ENCODE measurements around the gene PDS5A.
"Not testable (repeated sequence)": the region's sequence is repeated elsewhere in the genome, so short reads cannot be mapped to it uniquely, and the experiment has no call there.

Gene PDS5A

GRCh38 chr4:39899291-39899690 lies 78.4 kb downstream of the PDS5A start:
- DNase-seq: no peak

DNA sequence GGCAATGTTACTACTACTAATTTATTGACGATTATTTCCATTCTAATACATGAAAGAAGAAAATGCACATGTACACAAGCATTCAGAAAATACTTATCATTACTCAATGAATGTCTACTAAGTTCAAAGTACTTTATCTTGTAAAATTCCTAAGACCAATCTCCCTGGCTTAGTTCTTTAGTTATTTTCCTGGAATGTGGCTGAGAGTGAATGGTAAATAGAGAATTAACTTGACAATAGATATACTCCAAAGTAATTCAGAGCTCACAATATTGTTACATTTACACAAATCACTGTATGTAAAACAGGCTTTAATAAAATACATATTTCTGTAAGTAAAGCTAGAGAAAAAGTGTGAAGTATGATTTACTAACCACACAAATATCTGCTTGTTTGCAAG lies 79.7 kb downstream of the PDS5A start:
- DNase-seq: no peak

- DNase-seq: no peak
Measured at GRCh38 chr4:39893693-39894072, 84.0 kb downstream of the PDS5A start.

- no peak for DNase-seq
Measured at GRCh38 chr4:39892988-39893692, 84.6 kb downstream of the PDS5A start.

GRCh38 chr4:39889226-39889625 lies 88.5 kb downstream of the PDS5A start:
- no peak for DNase-seq

DNA sequence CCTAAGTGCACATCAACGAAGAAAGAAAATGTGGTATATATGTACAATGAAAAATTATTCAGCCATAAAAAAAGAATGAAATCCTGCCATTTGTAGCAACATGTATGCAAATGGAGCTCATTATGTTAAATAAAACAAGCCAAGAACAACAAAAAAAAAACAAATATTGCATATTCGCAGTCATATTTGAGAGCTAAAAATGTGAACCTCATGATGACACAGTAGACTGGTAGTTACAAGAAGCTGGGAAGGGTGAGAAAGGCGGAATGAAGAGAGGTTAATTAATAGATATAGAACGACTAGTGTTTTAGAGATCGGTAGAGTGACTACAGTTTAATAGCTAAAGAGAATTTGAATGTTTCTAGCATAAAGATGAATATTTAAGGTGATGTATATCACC lies 89.2 kb downstream of the PDS5A start:
- no peak for DNase-seq

- DNase-seq: no peak
Measured at GRCh38 chr4:39883646-39884045, 94.1 kb downstream of the PDS5A start.

DNA sequence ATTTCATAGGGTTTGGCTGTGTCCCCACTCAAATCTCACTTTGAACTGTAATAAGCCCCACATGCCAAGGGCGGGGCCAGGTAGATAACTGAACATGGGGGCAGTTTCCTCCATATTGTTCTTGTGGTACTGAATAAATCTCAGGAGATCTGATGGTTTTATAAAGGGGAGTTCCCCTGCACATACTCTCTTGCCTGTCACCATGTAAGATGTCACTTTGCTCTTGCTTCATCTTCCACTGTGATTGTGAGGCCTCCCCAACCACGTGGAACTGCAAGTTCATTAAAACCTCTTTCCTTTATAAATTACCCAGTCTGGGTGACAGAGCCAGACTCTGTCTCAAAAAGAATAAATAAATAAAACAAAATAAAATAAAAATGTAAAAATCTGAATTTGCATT lies 95.9 kb downstream of the PDS5A start:
- DNase-seq: no peak

DNA sequence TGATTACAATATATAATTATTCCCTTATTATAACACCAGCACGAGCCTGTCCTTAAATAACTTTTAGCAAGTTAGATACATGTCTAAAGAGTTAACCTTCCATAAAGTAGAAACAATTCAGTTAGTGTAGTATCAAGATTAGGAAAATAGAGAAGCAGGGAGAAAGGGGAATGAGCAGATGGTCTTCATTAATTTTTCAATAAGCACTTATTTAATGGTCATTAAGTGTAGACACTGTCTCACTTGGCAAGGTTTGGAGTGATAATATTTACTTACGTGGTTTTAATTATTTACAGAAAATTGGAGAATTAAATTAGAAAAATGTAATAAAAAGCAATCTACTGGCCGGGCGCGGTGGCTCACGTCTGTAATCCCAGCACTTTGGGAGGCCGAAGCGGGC lies 99.7 kb downstream of the PDS5A start:
- DNase-seq: no peak

- no peak for DNase-seq
Measured at GRCh38 chr4:39873823-39874222, 103.9 kb downstream of the PDS5A start.

GRCh38 chr4:39865280-39865679 lies 112.4 kb downstream of the PDS5A start:
- DNase-seq: no peak

- no peak for DNase-seq
Measured at GRCh38 chr4:39864391-39864790, 113.3 kb downstream of the PDS5A start.

- DNase-seq: no peak
Measured at GRCh38 chr4:39860804-39861203, 116.9 kb downstream of the PDS5A start.

DNA sequence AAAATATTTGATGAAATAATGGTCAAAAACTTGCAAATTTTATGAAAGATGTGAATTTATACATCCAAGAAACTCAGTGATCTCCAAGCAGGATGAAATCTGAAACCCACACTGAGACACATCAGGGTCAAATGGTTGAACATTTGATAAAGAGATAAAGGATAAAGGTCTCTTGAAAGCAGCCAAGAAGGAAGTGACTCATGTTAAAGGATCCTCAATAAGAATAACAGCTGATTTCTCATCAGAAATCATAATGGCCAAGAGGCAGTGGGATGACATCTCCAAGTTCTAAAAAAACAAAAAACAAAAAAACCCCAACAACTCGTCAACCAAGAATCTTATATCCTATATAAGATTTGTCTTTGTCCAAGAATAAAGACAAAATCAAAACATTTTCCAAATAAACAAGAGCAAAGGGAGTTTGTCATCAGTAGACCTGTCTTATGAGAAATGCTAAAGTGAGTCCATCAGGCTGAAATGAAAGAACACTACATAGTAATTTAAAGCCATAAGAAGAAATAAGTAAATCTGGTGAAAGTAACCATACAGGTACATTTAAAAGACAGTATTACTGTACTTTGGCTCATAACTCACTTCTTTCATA lies 121.7 kb downstream of the PDS5A start:
- no peak for DNase-seq

- DNase-seq: no peak
Measured at GRCh38 chr4:39852636-39853035, 125.1 kb downstream of the PDS5A start.

- DNase-seq: no peak
Measured at GRCh38 chr4:39850727-39851126, 127.0 kb downstream of the PDS5A start.

DNA sequence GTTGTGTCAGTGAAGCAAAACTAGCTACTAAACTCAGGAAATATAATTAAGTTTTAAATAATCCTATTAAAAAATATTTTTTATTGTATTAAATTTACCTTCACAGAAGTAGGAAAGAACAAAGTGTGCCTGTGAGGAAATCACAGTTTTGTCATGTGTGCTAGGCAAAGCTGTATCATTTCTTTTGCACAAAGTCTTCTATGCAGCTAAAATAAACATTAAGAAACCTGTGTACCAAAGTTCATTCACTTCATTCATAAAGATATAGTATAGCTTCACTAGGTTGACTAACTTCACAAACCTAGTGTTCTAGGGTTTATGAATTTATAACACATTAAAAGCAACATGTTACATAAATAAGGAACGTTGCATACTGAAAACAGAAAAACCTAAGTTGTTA lies 131.0 kb downstream of the PDS5A start:
- no peak for DNase-seq

- DNase-seq: no peak
Measured at GRCh38 chr4:39846120-39846519, 131.6 kb downstream of the PDS5A start.

GRCh38 chr4:39841894-39842293 lies 135.8 kb downstream of the PDS5A start:
- DNase-seq: no peak

GRCh38 chr4:39840516-39840915 lies 137.2 kb downstream of the PDS5A start:
- DNase-seq: not testable (repeated sequence)

DNA sequence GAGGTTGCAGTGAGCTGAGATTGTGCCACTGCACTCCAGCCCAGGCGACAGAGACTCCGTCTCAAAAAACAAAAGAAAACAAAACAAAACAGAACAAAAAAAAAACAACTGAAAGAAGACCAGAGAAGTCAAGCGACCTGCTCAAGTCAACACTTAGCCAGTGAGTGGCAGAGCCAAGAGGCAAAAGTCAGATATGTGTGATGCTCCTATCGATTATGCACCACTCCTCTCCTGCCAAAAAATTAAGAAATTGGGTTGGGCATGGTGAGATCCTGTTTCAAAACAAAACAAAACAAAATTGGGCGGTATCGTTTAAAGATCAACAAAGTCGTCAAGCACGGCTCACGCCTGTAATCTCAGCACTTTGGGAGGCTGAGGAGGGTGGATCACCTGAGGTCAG lies 137.7 kb downstream of the PDS5A start:
- no peak for DNase-seq

DNA sequence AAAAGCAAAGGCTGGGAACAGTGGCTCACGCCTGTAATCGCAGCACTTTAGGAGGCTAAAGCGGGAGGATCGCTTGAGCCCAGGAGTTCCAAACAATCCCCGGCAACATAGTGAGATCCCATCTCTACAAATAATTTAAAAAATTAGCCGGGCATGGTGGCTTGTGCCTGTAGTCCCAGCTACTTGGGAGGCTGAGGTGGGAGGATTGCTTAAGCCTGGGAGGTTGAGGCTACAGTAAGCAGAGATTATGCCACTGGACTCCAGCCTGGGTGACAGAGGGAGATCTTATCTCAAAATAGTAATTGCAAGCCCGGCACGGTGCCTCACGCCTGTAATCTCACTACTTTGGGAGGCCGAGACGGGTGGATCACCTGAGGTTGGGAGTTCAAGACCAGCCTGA lies 139.3 kb downstream of the PDS5A start:
- DNase-seq: not testable (repeated sequence)

DNA sequence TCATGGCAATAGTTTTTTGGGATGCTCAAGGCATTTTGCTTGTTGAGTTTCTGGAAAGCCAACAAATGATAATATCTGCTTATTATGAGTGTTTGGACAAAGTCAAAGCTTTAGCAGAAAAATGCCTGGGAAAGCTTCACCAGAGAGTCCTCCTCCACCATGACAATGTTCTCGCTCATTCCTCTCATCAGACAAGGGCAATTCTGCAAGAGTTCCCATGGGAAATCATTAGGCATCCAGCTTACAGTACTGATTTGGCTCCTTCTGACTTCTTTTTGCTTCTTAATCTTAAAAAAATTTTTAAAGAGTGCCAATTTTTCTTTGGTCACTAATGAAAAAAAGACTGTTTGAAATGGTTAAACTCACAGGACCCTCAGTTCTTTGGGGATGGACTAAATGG lies 143.4 kb downstream of the PDS5A start:
- DNase-seq: no peak

GRCh38 chr4:39825741-39826231 lies 151.9 kb downstream of the PDS5A start:
- DNase-seq: no peak

DNA sequence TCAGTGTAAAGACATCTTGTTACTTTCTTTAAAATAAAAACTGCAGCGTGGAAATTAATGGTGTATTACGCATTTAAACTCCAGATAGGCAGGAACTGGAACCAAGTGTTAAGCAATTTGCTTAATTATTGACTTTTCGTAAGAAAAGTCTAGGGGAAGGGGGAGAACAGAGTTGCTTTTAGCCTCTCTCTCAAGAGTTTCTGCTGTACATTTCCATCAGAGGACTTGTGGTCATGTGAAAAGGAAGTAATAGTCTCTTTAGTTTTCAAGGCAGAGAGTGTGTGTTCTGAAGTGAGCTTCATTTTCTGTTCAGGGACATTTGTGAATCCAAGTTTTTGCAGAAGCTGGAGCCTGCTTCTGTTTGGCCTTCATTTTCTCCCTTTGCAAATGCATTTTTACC lies 152.6 kb downstream of the PDS5A start:
- no peak for DNase-seq
